GM12891 (cell line): Measurements from ENCODE around the gene PSMG2.

ENCODE experiments used
- DNase-seq: peaks from one replicate; pipeline ENCODE4 v3.0.0; 2011; ENCODE audit warnings: low spot score; ENCODE audit not compliant: insufficient read length
- FAIRE-seq: peaks from 2 replicates; lab custom pipeline; 2011; peaks lifted over from hg19 to GRCh38; lab: Jason Lieb, UNC
- PAX5 ChIP-seq: IDR thresholded peaks from 2 replicates; pipeline ENCODE4 v1.6.1; 2011; ENCODE audit warnings: low read length, moderate library complexity, mild to moderate bottlenecking; ENCODE audit not compliant: insufficient read depth, severe bottlenecking
- POLR2A ChIP-seq: IDR thresholded peaks from 2 replicates; pipeline ENCODE4 v1.6.1; 2011; ENCODE audit warnings: low read depth, low read length, control low read depth
- POLR2AphosphoS5 ChIP-seq: IDR thresholded peaks from 2 replicates; pipeline ENCODE4 v1.6.1; 2011; ENCODE audit warnings: low read depth, low read length, control low read depth
- POU2F2 ChIP-seq: IDR thresholded peaks from 2 replicates; pipeline ENCODE4 v1.6.1; 2011; ENCODE audit warnings: low read depth, mild to moderate bottlenecking, control low read depth, low read length, moderate library complexity
- SPI1 ChIP-seq: IDR thresholded peaks from 2 replicates; pipeline ENCODE4 v1.6.1; 2011; ENCODE audit warnings: low read depth, low read length, control low read depth
- TAF1 ChIP-seq: IDR thresholded peaks from 2 replicates; pipeline ENCODE4 v1.6.1; 2011; ENCODE audit warnings: low read depth, low read length, control low read depth

PSMG2 gene

GRCh38 chr18:12773369-12773768, 70.5 kb downstream of the PSMG2 start:
- DNase-seq (no peak), FAIRE-seq (no peak)
- no peak for TF ChIP-seq SPI1
- no peak for TF ChIP-seq POU2F2
- TF ChIP-seq POLR2AphosphoS5 = no peak
- TF ChIP-seq PAX5 = no peak
- TF ChIP-seq POLR2A = no peak
- TF ChIP-seq TAF1 = no peak

DNA sequence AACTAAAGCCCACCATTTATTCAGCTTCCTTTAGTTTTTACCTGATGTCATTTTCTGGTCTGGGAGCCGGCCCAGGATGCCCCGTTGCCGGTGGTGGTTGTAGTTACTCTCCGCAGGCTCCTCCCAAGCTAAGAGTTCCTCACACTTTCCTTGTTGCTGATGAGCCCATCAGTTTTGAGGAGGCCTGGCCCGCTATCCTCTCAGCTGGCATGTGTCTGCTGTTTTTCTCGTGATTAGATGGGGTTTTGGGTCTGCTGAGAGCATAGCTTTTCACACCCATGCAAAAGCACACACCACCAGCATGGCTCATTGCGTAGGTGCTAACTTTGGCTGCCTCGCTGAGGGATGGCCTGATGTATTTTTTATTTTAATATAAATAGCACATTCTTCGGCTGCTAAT, 72.1 kb downstream of the PSMG2 start:
- FAIRE-seq (no peak), DNase-seq (no peak)
- TF ChIP-seq POLR2AphosphoS5 (no peak), POLR2A (no peak), TAF1 (no peak), PAX5 (no peak), POU2F2 (no peak), SPI1 (no peak)
